H1 (cell line): Measurements from ENCODE around the gene TADA3. TPM values are rescaled to one million over a fixed set of nuclear protein-coding genes. Genes with fewer than 3 reads are reported as not detected.

Source experiments
- CTCF ChIA-PET: fragments of 300-600 bp; sonication (Branson Sonifier 250); formaldehyde crosslinking; loops from one replicate; lab custom pipeline; 2021; ENCODE audit not compliant: partially characterized antibody; lab: Charles Lee
- POLR2A ChIA-PET: fragments of 300-600 bp; sonication (Branson Sonifier 250); formaldehyde crosslinking; loops from one replicate; lab custom pipeline; 2021; ENCODE audit warnings: inconsistent platforms; ENCODE audit not compliant: partially characterized antibody; lab: Charles Lee
- DNase-seq, 2 experiments: peaks; one replicate each; pipeline versions ENCODE4 v3.0.0 to v3.0.0-alpha.2; 2010 to 2022; ENCODE audit warnings: low spot score in 2 of 2, low read depth in 1 of 2, mixed read lengths in 1 of 2
- FAIRE-seq: peaks from 2 replicates; lab custom pipeline; 2011; peaks lifted over from hg19 to GRCh38; lab: Jason Lieb, UNC
- H2AFZ ChIP-seq: 2 replicates; pipeline ENCODE4 v1.8.1; 2012; ENCODE audit warnings: low read length, inconsistent platforms
- H2AK5ac ChIP-seq: 2 replicates; pipeline ENCODE4 v1.6.1; 2013; ENCODE audit warnings: low read depth, low read length
- H2BK120ac ChIP-seq: replicated peaks from 2 replicates; pipeline ENCODE3; 2013; ENCODE audit warnings: low read depth, low read length, inconsistent platforms
- H2BK12ac ChIP-seq: 2 replicates; pipeline ENCODE4 v1.6.1; 2013; ENCODE audit warnings: low read depth, low read length
- H2BK15ac ChIP-seq: 2 replicates; pipeline ENCODE4 v1.6.1; 2013; ENCODE audit warnings: low read length
- H2BK20ac ChIP-seq: 2 replicates; pipeline ENCODE4 v1.6.1; 2013; ENCODE audit warnings: low read length
- H2BK5ac ChIP-seq: 2 replicates; pipeline ENCODE4 v1.6.1; 2013; ENCODE audit warnings: low read depth, low read length
- H3K14ac ChIP-seq: 2 replicates; pipeline ENCODE4 v1.6.1; 2013; ENCODE audit warnings: inconsistent platforms; ENCODE audit not compliant: insufficient read length
- H3K18ac ChIP-seq: 2 replicates; pipeline ENCODE4 v1.6.1; 2013; ENCODE audit warnings: low read length; ENCODE audit errors: extremely low read depth
- H3K23ac ChIP-seq: 2 replicates; pipeline ENCODE4 v1.6.1; 2013; ENCODE audit warnings: inconsistent platforms; ENCODE audit not compliant: insufficient read length
- H3K23me2 ChIP-seq: 2 replicates; pipeline ENCODE4 v1.6.1; 2013; ENCODE audit warnings: low read depth, low read length
- H3K27ac ChIP-seq: 2 replicates; pipeline ENCODE4 v1.6.1; 2011; ENCODE audit warnings: low read depth, low read length, inconsistent platforms
- H3K27me3 ChIP-seq, 4 experiments: replicated peaks in 1 of 4; 1 replicate in 1 of 4; 2 replicates in 3 of 4; pipeline versions ENCODE4 v1.6.1 to v1.8.1; 2011 to 2013; ENCODE audit warnings: low read length in 3 of 4, mild to moderate bottlenecking in 3 of 4, inconsistent platforms in 2 of 4, mixed read lengths in 2 of 4, moderate library complexity in 1 of 4; ENCODE audit not compliant: control insufficient read depth in 3 of 4, insufficient read depth in 3 of 4; ENCODE audit errors: extremely low read depth in 1 of 4
- H3K36me3 ChIP-seq, 4 experiments: 2 replicates each; pipeline versions ENCODE4 v1.6.1 to v1.8.1; 2011 to 2013; ENCODE audit warnings: mild to moderate bottlenecking in 4 of 4, low read length in 3 of 4, moderate library complexity in 2 of 4, control low read depth in 1 of 4, inconsistent platforms in 1 of 4; ENCODE audit not compliant: insufficient read depth in 4 of 4, control insufficient read depth in 2 of 4
- H3K4ac ChIP-seq: replicated peaks from 2 replicates; pipeline ENCODE3; 2013; ENCODE audit warnings: low read length, low read depth, mixed read lengths, inconsistent platforms; ENCODE audit not compliant: insufficient read length
- H3K4me1 ChIP-seq, 4 experiments: replicated peaks in 1 of 4; 1 replicate in 1 of 4; 2 replicates in 3 of 4; pipeline versions ENCODE4 v1.6.1 to v1.8.1; 2011 to 2013; ENCODE audit warnings: low read length in 3 of 4, inconsistent platforms in 2 of 4, mixed read lengths in 1 of 4; ENCODE audit not compliant: insufficient read depth in 4 of 4, control insufficient read depth in 3 of 4
- H3K4me2 ChIP-seq, 2 experiments: 2 replicates each; pipeline versions ENCODE4 v1.6.1 to v1.8.1; 2011 to 2013; ENCODE audit warnings: low read depth in 2 of 2, low read length in 2 of 2, control low read depth in 1 of 2, inconsistent platforms in 1 of 2, mild to moderate bottlenecking in 1 of 2; ENCODE audit not compliant: insufficient read depth in 1 of 2
- H3K4me3 ChIP-seq, 4 experiments: fragments of 200-600, 300-600 bp in 1 of 4; sonication (generic), shearing (Covaris generic), sonication (Bioruptor Twin) in 1 of 4; 2 replicates each; pipeline versions ENCODE4 v1.5.1 to v1.8.1; 2011 to 2016; ENCODE audit warnings: low read length in 4 of 4, low read depth in 3 of 4, control low read depth in 2 of 4, inconsistent platforms in 2 of 4, mild to moderate bottlenecking in 2 of 4, mixed read lengths in 1 of 4, moderate library complexity in 1 of 4; ENCODE audit not compliant: insufficient read depth in 2 of 4; ENCODE audit errors: extremely low read depth in 1 of 4
- H3K56ac ChIP-seq: replicated peaks from 2 replicates; pipeline ENCODE3; 2013; ENCODE audit warnings: low read depth, mild to moderate bottlenecking, mixed read lengths, low read length, inconsistent platforms; ENCODE audit not compliant: insufficient read length
- H3K79me1 ChIP-seq: 2 replicates; pipeline ENCODE4 v1.6.1; 2013; ENCODE audit warnings: low read depth, low read length, control low read depth
- H3K79me2 ChIP-seq, 2 experiments: 2 replicates each; pipeline versions ENCODE4 v1.6.1 to v1.8.1; 2012 to 2013; ENCODE audit warnings: low read length in 2 of 2, mild to moderate bottlenecking in 2 of 2, inconsistent platforms in 1 of 2; ENCODE audit not compliant: insufficient read depth in 2 of 2, control insufficient read depth in 1 of 2
- H3K9ac ChIP-seq, 4 experiments: replicated peaks in 1 of 4; 1 replicate in 1 of 4; 2 replicates in 3 of 4; pipeline versions ENCODE4 v1.6.1 to v1.8.1; 2011 to 2013; ENCODE audit warnings: low read depth in 3 of 4, low read length in 3 of 4, control low read depth in 2 of 4, mild to moderate bottlenecking in 2 of 4, moderate library complexity in 2 of 4, inconsistent platforms in 1 of 4; ENCODE audit errors: extremely low read depth in 1 of 4
- H3K9me3 ChIP-seq, 2 experiments: 2 replicates each; pipeline versions ENCODE4 v1.6.1 to v1.8.1; 2012 to 2013; ENCODE audit warnings: mild to moderate bottlenecking in 2 of 2, moderate library complexity in 2 of 2, control low read depth in 1 of 2, inconsistent platforms in 1 of 2, low read depth in 1 of 2, low read length in 1 of 2, mixed read lengths in 1 of 2; ENCODE audit not compliant: insufficient read depth in 2 of 2
- H4K20me1 ChIP-seq, 2 experiments: replicated peaks in 1 of 2; 2 replicates each; pipeline versions ENCODE3 to v1.8.1; 2011 to 2013; ENCODE audit warnings: inconsistent platforms in 2 of 2, low read length in 2 of 2, mild to moderate bottlenecking in 1 of 2; ENCODE audit not compliant: insufficient read depth in 2 of 2, control insufficient read depth in 1 of 2
- H4K5ac ChIP-seq: 2 replicates; pipeline ENCODE4 v1.6.1; 2013; ENCODE audit warnings: low read length, low read depth, mixed read lengths, inconsistent platforms; ENCODE audit not compliant: insufficient read length
- H4K8ac ChIP-seq: 2 replicates; pipeline ENCODE4 v1.8.0; 2013; ENCODE audit warnings: mild to moderate bottlenecking, moderate library complexity, low read length, inconsistent platforms; ENCODE audit not compliant: insufficient read depth; ENCODE audit errors: extremely low read depth
- H4K91ac ChIP-seq: replicated peaks from 2 replicates; pipeline ENCODE3; 2013; ENCODE audit warnings: low read length, mixed read lengths, inconsistent platforms; ENCODE audit not compliant: insufficient read length
- CTBP2 ChIP-seq: IDR thresholded peaks from 2 replicates; pipeline ENCODE4 v1.7.0; 2011; ENCODE audit warnings: borderline replicate concordance, mild to moderate bottlenecking, moderate library complexity, mixed read lengths, low read length; ENCODE audit not compliant: insufficient read depth, insufficient read length
- KDM1A ChIP-seq: fragments of 200-600, 300-600 bp; sonication (generic); IDR thresholded peaks from 2 replicates; pipeline ENCODE4 v1.7.1; 2016; ENCODE audit warnings: mild to moderate bottlenecking, low read length, borderline replicate concordance
- MAX ChIP-seq: IDR thresholded peaks from 2 replicates; pipeline ENCODE4 v1.6.1; 2012; ENCODE audit warnings: inconsistent platforms
- NRF1 ChIP-seq: IDR thresholded peaks from 2 replicates; pipeline ENCODE4 v1.6.1; 2011; ENCODE audit warnings: mild to moderate bottlenecking, low read depth, low read length, improper control_type of control experiment
- POU5F1 ChIP-seq: IDR thresholded peaks from 2 replicates; pipeline ENCODE4 v1.6.1; 2011; ENCODE audit warnings: low read depth, mild to moderate bottlenecking, low read length, moderate library complexity
- RAD21 ChIP-seq, 2 experiments: IDR thresholded peaks in 1 of 2; conservative IDR thresholded peaks in 1 of 2; 2 replicates each; pipeline ENCODE4 v1.6.1; 2011; ENCODE audit warnings: low read depth in 2 of 2, low read length in 2 of 2, improper control_type of control experiment in 1 of 2, inconsistent platforms in 1 of 2, mild to moderate bottlenecking in 1 of 2, moderate library complexity in 1 of 2
- RFX5 ChIP-seq: IDR thresholded peaks from 2 replicates; pipeline ENCODE4 v1.6.1; 2011; ENCODE audit warnings: low read depth, low read length, improper control_type of control experiment, borderline replicate concordance
- RXRA ChIP-seq: IDR thresholded peaks from 2 replicates; pipeline ENCODE4 v1.6.1; 2011; ENCODE audit warnings: low read depth, mild to moderate bottlenecking, low read length, moderate library complexity; ENCODE audit not compliant: insufficient read depth
- SIX5 ChIP-seq: IDR thresholded peaks from 2 replicates; pipeline ENCODE4 v1.6.1; 2011; ENCODE audit warnings: mild to moderate bottlenecking, low read depth, low read length
- SP1 ChIP-seq: IDR thresholded peaks from 2 replicates; pipeline ENCODE4 v1.6.1; 2011; ENCODE audit warnings: low read depth, low read length
- USF2 ChIP-seq: IDR thresholded peaks from 2 replicates; pipeline ENCODE4 v1.6.1; 2011; ENCODE audit warnings: low read length, improper control_type of control experiment
- WGBS, 2 experiments: shearing (Covaris generic) in 1 of 2; methylation state at CpG; one replicate each; pipeline versions ENCODE4 v1.1.6 to v1.1.7; 2013 to 2015; ENCODE audit warnings: low lambda C conversion rate in 2 of 2, mixed read lengths in 2 of 2, inconsistent platforms in 1 of 2, low coverage in 1 of 2, missing lambda C conversion rate in 1 of 2; ENCODE audit not compliant: insufficient replicate concordance in 2 of 2, insufficient coverage in 1 of 2, insufficient read length in 1 of 2; ENCODE audit errors: extremely low coverage in 1 of 2, missing lambda C conversion rate in 1 of 2; 5-methylcytosine and 5-hydroxymethylcytosine counted together
- polyA plus RNA-seq, 7 experiments: library from polyadenylated mRNA; depleted of rRNA in 3 of 7; stranded (reverse) in 5 of 7; unstranded in 2 of 7; fragments of >200 nt in 5 of 7; fragments of 200-250 nt in 2 of 7; gene quantifications; 1 replicate in 5 of 7; 2 replicates in 1 of 7; 4 replicates in 1 of 7; pipeline versions ENCODE4 v1.2.1 to v1.2.3, GENCODE V29; 2011 to 2013; ENCODE audit warnings: missing spikeins in 2 of 7, mixed read lengths in 2 of 7
- total RNA-seq: library from RNA; stranded (reverse); fragmentation: NEBNext Ultra II Directional; extraction: Animal tissue kit (Norgen Biotek cat#: 25700); gene quantifications from 2 replicates; pipeline ENCODE4 v1.2.1, GENCODE V29; 2021

Gene TADA3
- total and polyA plus RNA-seq, 2 of the 8 experiments (the other 6 are each of a cell fraction or from before 2014, with no cell fraction given) = 43.4 to 50.3 TPM

- Histone ChIP-seq H3K56ac (no peak overlapping the region), H2AFZ (peak overlapping the region; percentile 57; the same call in 1 of the 2 replicates), H2BK15ac (no peak overlapping the region), H3K27ac (no peak overlapping the region), H4K5ac (no peak overlapping the region), H4K20me1 (peaks cover 0 to 3% of the 10 kb centered on the region in 2 experiments), H3K4ac (no peak overlapping the region), H3K14ac (no peak overlapping the region), H3K36me3 (no peaks in the 10 kb centered on the region), H2BK20ac (no peak overlapping the region), H3K23ac (no peak overlapping the region), H3K27me3 (peaks cover 1 to 28% (median 23%) of the 10 kb centered on the region in 4 experiments; a peak in 6 of 7 replicates), H2BK12ac (no peak overlapping the region), H3K4me2 (peak overlapping the region; percentile 69 to 79), H3K9ac (no peak overlapping the region), H3K4me3 (peak overlapping the region; percentile 50 to 68 (median 52)), H3K79me1 (no peaks in the 10 kb centered on the region), H2BK120ac (no peak overlapping the region), H3K4me1 (peaks cover 0 to 10% (median 2%) of the 10 kb centered on the region in 4 experiments; a peak in 1 of 7 replicates), H3K18ac (no peak overlapping the region), H3K79me2 (no peaks in the 10 kb centered on the region), H4K8ac (no peak overlapping the region), H4K91ac (peak overlapping the region; percentile 35), H2AK5ac (no peak overlapping the region), H3K9me3 (no peaks in the 10 kb centered on the region), H2BK5ac (no peak overlapping the region), H3K23me2 (peaks cover 7% of the 10 kb centered on the region)
- ChIA-PET CTCF (interaction anchor here (0.6 to 0.9 kb wide), 2 partner anchors 16 to 38 kb away, joined by 3 read pairs; no protein-coding TSS in a partner anchor), POLR2A (interaction anchor here (0.6 to 5.2 kb wide), 8 partner anchors 10 to 256 kb away, joined by 3 to 43 read pairs (median 4); partner anchors contain the start of genes ARPC4, FANCD2, OGG1 and TADA3)
- FAIRE-seq (no peak), DNase-seq (peak in 1 of 2 experiments; percentile 52)
- 48% methylated on average over 15 of the region's 15 CpGs; no CpG with 5 or more reads in 1 of the 2 experiments for WGBS, 2 experiments
- TF ChIP-seq SIX5 = no peak
- no peak for TF ChIP-seq POU5F1
- no peak for TF ChIP-seq RFX5
- TF ChIP-seq CTBP2 = no peak
- peak; percentile 96 for TF ChIP-seq KDM1A
- no peak for TF ChIP-seq MAX
- peak; percentile 61 for TF ChIP-seq USF2
- no peak for TF ChIP-seq RXRA
- no peak for TF ChIP-seq NRF1
- TF ChIP-seq RAD21 (IDR thresholded peaks at IDR 0.05 in 1 of 2, conservative IDR thresholded peaks at IDR 0.05 in 1 of 2; ENCODE audit: low read depth in 2 of 2, low read length in 2 of 2) = no peak
- no peak for TF ChIP-seq SP1
Measured at GRCh38 chr3:9770276-9770812, 21.9 kb downstream of the TADA3 start.
